Measurements from ENCODE around the gene TCEA2. TPM values are rescaled to one million over a fixed set of nuclear protein-coding genes. Genes with fewer than 3 reads are reported as not detected.
"Not testable (repeated sequence)": the region's sequence is repeated elsewhere in the genome, so short reads cannot be mapped to it uniquely, and the experiment has no call there.

Gene TCEA2
- total RNA-seq, 2 donors from 2014 or later: 17.8 to 25.5 TPM

DNA sequence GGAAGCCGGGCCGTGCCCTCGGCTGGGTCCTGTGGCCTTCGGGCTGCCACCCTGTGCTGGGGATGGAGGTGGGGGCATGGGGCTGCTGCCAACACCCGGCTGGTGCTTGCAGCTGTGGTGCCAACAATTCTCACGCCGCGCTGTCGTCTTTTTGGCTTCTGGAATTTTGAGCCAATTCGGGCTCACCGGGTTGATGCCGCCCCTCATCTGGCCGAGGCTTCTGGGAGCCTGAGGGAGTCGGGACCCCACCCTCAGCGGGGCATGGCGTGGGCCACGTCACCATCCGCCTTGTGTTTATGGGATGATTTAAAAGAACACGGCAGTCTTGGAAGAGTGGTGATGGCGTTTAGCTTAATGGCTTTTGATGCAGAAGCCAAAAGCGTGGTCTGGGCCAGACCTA is 53.0 kb downstream of the TCEA2 start:
- TF ChIP-seq, protein P1, sequence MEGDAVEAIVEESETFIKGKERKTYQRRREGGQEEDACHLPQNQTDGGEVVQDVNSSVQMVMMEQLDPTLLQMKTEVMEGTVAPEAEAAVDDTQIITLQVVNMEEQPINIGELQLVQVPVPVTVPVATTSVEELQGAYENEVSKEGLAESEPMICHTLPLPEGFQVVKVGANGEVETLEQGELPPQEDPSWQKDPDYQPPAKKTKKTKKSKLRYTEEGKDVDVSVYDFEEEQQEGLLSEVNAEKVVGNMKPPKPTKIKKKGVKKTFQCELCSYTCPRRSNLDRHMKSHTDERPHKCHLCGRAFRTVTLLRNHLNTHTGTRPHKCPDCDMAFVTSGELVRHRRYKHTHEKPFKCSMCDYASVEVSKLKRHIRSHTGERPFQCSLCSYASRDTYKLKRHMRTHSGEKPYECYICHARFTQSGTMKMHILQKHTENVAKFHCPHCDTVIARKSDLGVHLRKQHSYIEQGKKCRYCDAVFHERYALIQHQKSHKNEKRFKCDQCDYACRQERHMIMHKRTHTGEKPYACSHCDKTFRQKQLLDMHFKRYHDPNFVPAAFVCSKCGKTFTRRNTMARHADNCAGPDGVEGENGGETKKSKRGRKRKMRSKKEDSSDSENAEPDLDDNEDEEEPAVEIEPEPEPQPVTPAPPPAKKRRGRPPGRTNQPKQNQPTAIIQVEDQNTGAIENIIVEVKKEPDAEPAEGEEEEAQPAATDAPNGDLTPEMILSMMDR (IDR thresholded peaks at IDR 0.05): no peak
- no peak for DNase-seq (ENCODE audit: low spot score)

DNA sequence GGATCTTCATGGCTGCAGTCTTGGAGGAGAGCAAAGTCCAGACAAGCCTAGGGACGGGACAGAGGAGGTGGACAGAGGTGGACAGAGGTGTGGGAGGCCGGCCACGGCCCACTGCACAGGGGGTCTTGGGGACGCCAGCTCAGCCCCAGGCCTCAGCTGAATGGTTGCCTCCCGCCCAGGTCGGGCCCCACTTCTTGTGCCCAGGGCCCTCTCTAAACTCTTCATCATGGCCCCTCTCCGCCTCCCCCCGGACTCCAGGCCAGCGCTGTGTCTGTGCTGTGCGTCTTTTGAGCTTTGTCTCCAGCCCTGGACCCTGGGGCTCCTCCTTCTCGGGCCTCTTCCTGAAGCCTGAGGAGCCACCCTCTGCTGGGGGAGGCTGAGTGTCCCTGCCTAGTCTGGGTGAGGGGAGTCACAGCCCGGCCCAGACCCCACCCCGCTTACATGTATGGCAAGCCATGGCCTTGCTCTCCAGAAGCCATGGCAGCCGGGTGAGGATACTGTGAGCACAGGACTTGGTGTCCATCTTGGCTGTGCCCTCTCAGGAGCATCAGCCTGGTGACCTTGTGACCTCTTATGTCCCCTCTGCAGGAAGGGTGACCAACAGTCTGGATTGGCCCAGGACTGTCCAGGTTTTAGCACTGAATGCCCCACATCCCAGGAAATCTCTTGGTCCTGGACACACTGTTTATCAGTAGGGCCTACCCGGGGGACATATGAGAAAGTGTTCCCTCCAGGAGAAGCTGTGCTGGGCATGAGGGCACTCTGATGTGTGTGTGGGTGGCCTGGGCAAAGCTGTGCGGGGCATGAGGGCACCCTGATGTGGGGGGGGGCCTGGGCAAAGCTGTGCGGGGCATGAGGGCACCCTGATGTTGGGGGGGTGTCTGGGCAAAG is 53.8 kb downstream of the TCEA2 start:
- Histone ChIP-seq H3K36me3 (no peaks in the 10 kb centered on the region), H3K4me1 (peaks cover 0 to 8% of the 10 kb centered on the region in 2 donors), H3K4me3 (no peak overlapping the region), H3K27ac (no peak overlapping the region), H3K27me3 (no peaks in the 10 kb centered on the region), H3K9me3 (no peaks in the 10 kb centered on the region)
- TF ChIP-seq, protein P1 (IDR thresholded peaks at IDR 0.05): no peak
- no peak for DNase-seq (ENCODE audit: low spot score)

More for the DNA sequence above, 53.0 kb downstream of the TCEA2 start:
- Histone ChIP-seq H3K4me1 (peaks cover 0 to 8% of the 10 kb centered on the region in 2 donors), H3K27ac (no peak overlapping the region), H3K36me3 (no peaks in the 10 kb centered on the region), H3K4me3 (no peak overlapping the region), H3K27me3 (no peaks in the 10 kb centered on the region), H3K9me3 (no peaks in the 10 kb centered on the region)

DNA sequence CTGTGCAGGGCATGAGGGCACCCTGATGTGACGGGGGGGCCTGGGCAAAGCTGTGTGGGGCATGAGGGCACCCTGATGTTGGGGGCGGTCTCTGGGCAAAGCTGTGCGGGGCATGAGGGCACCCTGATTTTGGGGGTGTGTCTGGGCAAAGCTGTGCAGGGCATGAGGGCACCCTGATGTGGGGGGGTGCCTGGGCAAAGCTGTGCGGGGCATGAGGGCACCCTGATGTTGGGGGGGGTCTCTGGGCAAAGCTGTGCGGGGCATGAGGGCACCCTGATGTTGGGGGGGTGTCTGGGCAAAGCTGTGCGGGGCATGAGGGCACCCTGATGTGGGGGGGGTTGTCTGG is 54.4 kb downstream of the TCEA2 start:
- not testable (repeated sequence) for H3K27ac ChIP-seq; H3K9me3 ChIP-seq; DNase-seq (ENCODE audit: low spot score); H3K27me3 ChIP-seq; H3K36me3 ChIP-seq; H3K4me3 ChIP-seq; H3K4me1 ChIP-seq

DNA sequence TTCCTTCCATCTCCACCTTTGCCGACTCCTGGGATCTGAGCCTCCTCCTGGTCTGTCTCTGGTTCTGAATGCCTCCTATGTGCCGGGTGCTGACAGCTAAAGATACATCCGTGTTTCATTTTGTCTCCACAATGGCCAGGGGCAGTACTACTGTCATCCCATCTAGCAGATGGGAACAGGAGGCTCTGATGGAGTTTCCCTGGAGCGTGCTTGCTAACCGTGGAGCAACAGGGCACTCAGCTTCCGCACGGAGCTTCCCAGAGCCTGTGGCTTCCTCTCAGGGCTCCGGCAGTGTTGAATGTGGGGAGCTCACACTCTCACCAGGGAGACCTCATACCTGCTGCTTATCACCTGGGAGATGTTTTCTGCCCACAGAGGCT is 56.3 kb downstream of the TCEA2 start:
- TF ChIP-seq, protein P1 (IDR thresholded peaks at IDR 0.05): no peak
- no peak for DNase-seq (ENCODE audit: low spot score)

DNA sequence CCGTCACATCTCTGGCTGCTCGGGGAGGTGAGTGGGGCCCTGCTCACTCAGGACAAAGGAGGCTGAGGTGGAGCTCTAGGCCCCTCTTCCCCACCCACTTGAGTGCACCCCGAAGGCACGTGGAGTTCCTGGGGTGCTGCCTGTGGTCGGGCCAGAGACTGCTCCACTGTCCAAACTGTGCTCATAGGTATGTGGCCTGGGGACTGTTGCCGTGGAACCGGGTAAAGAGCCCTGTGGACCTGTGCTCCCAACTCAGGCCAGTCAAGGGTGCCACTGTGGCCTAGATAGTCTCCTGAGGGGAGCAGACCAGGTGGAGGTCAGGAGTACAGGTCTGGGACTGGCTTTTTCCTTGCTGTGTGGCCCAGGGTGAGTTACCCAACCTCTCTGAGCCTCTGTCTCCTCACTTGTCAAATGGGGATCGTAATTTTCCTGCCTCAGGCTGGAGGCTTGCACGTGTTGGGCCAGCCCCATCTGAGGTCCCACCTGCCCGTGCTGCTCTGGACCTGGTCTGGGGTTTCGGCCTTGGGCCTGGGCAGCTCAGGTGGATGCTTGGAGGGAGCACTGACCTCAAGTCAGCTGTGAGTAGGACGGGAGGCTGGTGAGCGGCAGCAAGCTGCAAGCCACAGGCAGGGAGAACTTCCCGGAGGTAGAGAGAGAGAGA is 56.8 kb downstream of the TCEA2 start:
- Histone ChIP-seq H3K4me3 (peak overlapping the region in 1 of 2 donors; percentile 24), H3K36me3 (no peaks in the 10 kb centered on the region), H3K27me3 (no peaks in the 10 kb centered on the region), H3K27ac (no peak overlapping the region), H3K4me1 (peaks cover 0 to 8% of the 10 kb centered on the region in 2 donors), H3K9me3 (no peaks in the 10 kb centered on the region)
- DNase-seq (ENCODE audit: low spot score): no peak
- TF ChIP-seq, protein P1 (IDR thresholded peaks at IDR 0.05): no peak

More for the DNA sequence above, 56.3 kb downstream of the TCEA2 start:
- Histone ChIP-seq H3K27ac (no peak overlapping the region), H3K36me3 (no peaks in the 10 kb centered on the region), H3K27me3 (no peaks in the 10 kb centered on the region), H3K4me3 (no peak overlapping the region), H3K4me1 (peaks cover 0 to 8% of the 10 kb centered on the region in 2 donors), H3K9me3 (no peaks in the 10 kb centered on the region)

DNA sequence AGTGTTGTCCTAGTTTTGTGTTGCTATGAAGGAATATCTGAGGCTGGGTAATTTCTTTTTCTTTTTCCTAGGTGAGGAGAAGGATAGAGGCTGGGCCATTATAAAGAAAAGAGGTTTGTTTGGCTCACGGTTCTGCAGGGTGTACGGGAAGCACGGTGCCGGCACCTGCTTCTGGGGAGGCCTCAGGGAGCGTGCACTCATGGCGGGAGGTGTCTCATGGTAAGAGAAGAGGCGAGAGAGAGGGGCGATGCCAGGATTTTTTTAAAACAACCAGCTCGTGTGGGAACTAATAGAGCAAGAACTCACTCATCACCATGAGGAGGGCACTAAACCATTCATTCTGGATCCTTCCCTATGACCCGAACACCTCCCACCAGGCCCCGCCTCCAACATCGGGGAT is 58.6 kb downstream of the TCEA2 start:
- DNase-seq (ENCODE audit: low spot score): no peak
- Histone ChIP-seq H3K27ac (no peak overlapping the region), H3K36me3 (no peaks in the 10 kb centered on the region), H3K4me1 (peaks cover 0 to 8% of the 10 kb centered on the region in 2 donors), H3K9me3 (no peaks in the 10 kb centered on the region), H3K4me3 (no peak overlapping the region), H3K27me3 (no peaks in the 10 kb centered on the region)
- TF ChIP-seq, protein P1 (IDR thresholded peaks at IDR 0.05): no peak
